Activated CD8-positive, alpha-beta T cell treated with anti-CD3 and anti-CD28 coated beads for 36 hours (primary cell): ENCODE measurements around the gene AHCYL2. TPM values are rescaled to one million over a fixed set of nuclear protein-coding genes. Genes with fewer than 3 reads are reported as not detected.

Source experiments
- ATAC-seq: fragments of 200-7000 bp; cut with Tn5 transposase; one replicate; pipeline ENCODE4 v1.10.0; 2021; ENCODE audit warnings: mild to moderate bottlenecking, moderate library complexity
- CTCF ChIA-PET: fragments of 350-600 bp; sonication (Branson Sonifier 250); formaldehyde crosslinking; loops from one replicate; lab custom pipeline; 2021; ENCODE audit warnings: antibody characterized with exemption; lab: Charles Lee
- POLR2A ChIA-PET: fragments of 350-600 bp; sonication (Branson Sonifier 250); formaldehyde crosslinking; loops from one replicate; lab custom pipeline; 2021; ENCODE audit warnings: antibody characterized with exemption; lab: Charles Lee
- DNase-seq: peaks from one replicate; pipeline ENCODE4 v3.0.0-alpha.2; 2020
- H3K27ac Mint-ChIP-seq: one replicate; pipeline ENCODE4 v1.8.0; 2021; ENCODE audit warnings: mild to moderate bottlenecking, mixed read lengths
- H3K27me3 Mint-ChIP-seq: one replicate; pipeline ENCODE4 v1.8.0; 2021; ENCODE audit warnings: mixed read lengths
- H3K36me3 Mint-ChIP-seq: one replicate; pipeline ENCODE4 v1.8.0; 2021; ENCODE audit warnings: low read depth, mixed read lengths
- H3K4me1 Mint-ChIP-seq: one replicate; pipeline ENCODE4 v1.8.0; 2021; ENCODE audit warnings: low read depth, mixed read lengths
- H3K4me3 Mint-ChIP-seq: one replicate; pipeline ENCODE4 v1.8.0; 2021; ENCODE audit warnings: mild to moderate bottlenecking, moderate library complexity, mixed read lengths
- H3K9me3 Mint-ChIP-seq: one replicate; pipeline ENCODE4 v1.8.0; 2021; ENCODE audit warnings: mixed read lengths
- CTCF ChIP-seq: fragments of 200-600 bp; IDR thresholded peaks from one replicate; pipeline ENCODE4 v1.8.0; 2022; ENCODE audit warnings: antibody characterized with exemption, mild to moderate bottlenecking
- intact Hi-C: fragments of 100-400 bp; cut with micrococcal nuclease; formaldehyde crosslinking; loops from one replicate; pipeline ENCODE4 v1.10.0; 2022
- total RNA-seq, 2 experiments: library from RNA; stranded (reverse); gene quantifications; one replicate each; pipeline ENCODE4 v1.2.3, GENCODE V29; 2021

Gene AHCYL2
- total RNA-seq, 2 experiments from 2014 or later: 8.1 to 9.6 TPM

GRCh38 chr7:129203050-129203741 lies 21.6 kb upstream of the AHCYL2 start:
- no peak overlapping the region for H3K27ac Mint-ChIP-seq
- ChIA-PET POLR2A (no interaction called here), CTCF (interaction anchor here (1.0 to 1.4 kb wide), 5 partner anchors 15 to 111 kb away, joined by 3 read pairs; no protein-coding TSS in a partner anchor)
- H3K36me3 Mint-ChIP-seq: no peaks in the 10 kb centered on the region
- TF ChIP-seq CTCF: no peak
- ATAC-seq: no peak
- H3K4me1 Mint-ChIP-seq: no peaks in the 10 kb centered on the region
- intact Hi-C loops: no loop called here
- no peak for DNase-seq
- H3K9me3 Mint-ChIP-seq: no peaks in the 10 kb centered on the region
- no peak overlapping the region for H3K4me3 Mint-ChIP-seq
- H3K27me3 Mint-ChIP-seq: peaks cover 2% of the 10 kb centered on the region

GRCh38 chr7:129205126-129205818 lies 19.6 kb upstream of the AHCYL2 start:
- ATAC-seq: no peak
- Mint-ChIP-seq H3K27ac (no peak overlapping the region), H3K27me3 (peaks cover 2% of the 10 kb centered on the region), H3K4me1 (no peaks in the 10 kb centered on the region), H3K4me3 (no peak overlapping the region), H3K36me3 (no peaks in the 10 kb centered on the region), H3K9me3 (no peaks in the 10 kb centered on the region)
- ChIA-PET CTCF (no interaction called here), POLR2A (no interaction called here)
- no peak for DNase-seq
- intact Hi-C loops: no loop called here
- no peak for TF ChIP-seq CTCF

- Mint-ChIP-seq H3K27ac (no peak overlapping the region), H3K9me3 (no peaks in the 10 kb centered on the region), H3K4me3 (no peak overlapping the region), H3K36me3 (no peaks in the 10 kb centered on the region), H3K4me1 (no peaks in the 10 kb centered on the region), H3K27me3 (peaks cover 2% of the 10 kb centered on the region)
- TF ChIP-seq CTCF: no peak
- DNase-seq: no peak
- ChIA-PET POLR2A (no interaction called here), CTCF (interaction anchor here (0.9 to 9.0 kb wide), 4 partner anchors 13 to 115 kb away, joined by 3 to 198 read pairs (median 22); no protein-coding TSS in a partner anchor)
- intact Hi-C loops: no loop called here
- ATAC-seq: no peak
Observed at GRCh38 chr7:129205987-129206785, 18.6 kb upstream of the AHCYL2 start.

GRCh38 chr7:129208667-129209066 lies 16.2 kb upstream of the AHCYL2 start:
- ChIA-PET POLR2A (interaction anchor here (0.6 kb wide), 1 partner anchor 203 kb away, joined by 3 read pairs; no protein-coding TSS in a partner anchor), CTCF (interaction anchor here (1.2 to 9.0 kb wide), 7 partner anchors 10 to 125 kb away, joined by 3 to 198 read pairs (median 4); no protein-coding TSS in a partner anchor)
- no peak overlapping the region for H3K4me3 Mint-ChIP-seq
- no peak overlapping the region for H3K27ac Mint-ChIP-seq
- H3K27me3 Mint-ChIP-seq: no peaks in the 10 kb centered on the region
- no peak for ATAC-seq
- H3K4me1 Mint-ChIP-seq: no peaks in the 10 kb centered on the region
- no peak for TF ChIP-seq CTCF
- DNase-seq: no peak
- H3K36me3 Mint-ChIP-seq: no peaks in the 10 kb centered on the region
- intact Hi-C loops: no loop called here
- H3K9me3 Mint-ChIP-seq: no peaks in the 10 kb centered on the region
